Epithelial cell of esophagus (primary cell): Measurements from ENCODE around the gene RFX2.
A peak's percentile ranks its signal among the peaks of the same experiment; 100 is the strongest.

Source experiments
- DNase-seq: peaks from one replicate; pipeline ENCODE4 v3.0.0; 2010; ENCODE audit warnings: low read depth
- H3K4me3 ChIP-seq: 2 replicates; pipeline ENCODE4 v1.5.1; 2011; ENCODE audit warnings: mild to moderate bottlenecking, low read length, control low read depth
- TF ChIP-seq, protein P1 (sequence below): IDR thresholded peaks from 2 replicates; pipeline ENCODE4 v1.5.1; 2011; ENCODE audit warnings: low read depth, mild to moderate bottlenecking, low read length, control low read depth, inconsistent platforms; ENCODE audit not compliant: insufficient read depth; ENCODE audit errors: missing control alignments

Gene RFX2

DNA sequence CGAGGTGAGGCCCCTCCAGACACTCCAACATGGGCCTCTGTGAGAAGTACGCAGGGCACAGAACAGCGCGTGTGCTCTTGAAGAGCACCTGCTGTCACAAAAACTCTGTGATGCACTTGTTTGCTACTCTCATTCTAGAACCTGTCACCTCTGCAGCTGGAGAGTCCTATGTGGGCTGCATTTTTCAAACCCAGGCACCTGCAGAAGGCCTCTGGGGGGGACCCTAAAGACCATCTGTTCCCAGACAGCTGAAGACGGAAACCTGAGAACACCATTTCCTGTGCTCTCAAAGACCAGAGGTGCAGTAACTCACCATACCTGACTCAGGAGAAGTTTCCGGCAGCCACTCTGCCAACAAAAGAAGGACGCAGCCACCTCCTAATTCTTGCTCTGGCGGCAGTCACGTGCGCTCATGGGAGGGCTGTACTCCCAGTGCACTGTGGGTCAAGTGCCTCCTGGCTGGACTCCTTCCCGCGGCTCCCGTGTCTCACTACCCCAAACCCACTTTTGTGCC is 160.5 kb downstream of the RFX2 start:
- DNase-seq: peak; percentile 43
- no peak overlapping the region for H3K4me3 ChIP-seq
- TF ChIP-seq, protein P1, sequence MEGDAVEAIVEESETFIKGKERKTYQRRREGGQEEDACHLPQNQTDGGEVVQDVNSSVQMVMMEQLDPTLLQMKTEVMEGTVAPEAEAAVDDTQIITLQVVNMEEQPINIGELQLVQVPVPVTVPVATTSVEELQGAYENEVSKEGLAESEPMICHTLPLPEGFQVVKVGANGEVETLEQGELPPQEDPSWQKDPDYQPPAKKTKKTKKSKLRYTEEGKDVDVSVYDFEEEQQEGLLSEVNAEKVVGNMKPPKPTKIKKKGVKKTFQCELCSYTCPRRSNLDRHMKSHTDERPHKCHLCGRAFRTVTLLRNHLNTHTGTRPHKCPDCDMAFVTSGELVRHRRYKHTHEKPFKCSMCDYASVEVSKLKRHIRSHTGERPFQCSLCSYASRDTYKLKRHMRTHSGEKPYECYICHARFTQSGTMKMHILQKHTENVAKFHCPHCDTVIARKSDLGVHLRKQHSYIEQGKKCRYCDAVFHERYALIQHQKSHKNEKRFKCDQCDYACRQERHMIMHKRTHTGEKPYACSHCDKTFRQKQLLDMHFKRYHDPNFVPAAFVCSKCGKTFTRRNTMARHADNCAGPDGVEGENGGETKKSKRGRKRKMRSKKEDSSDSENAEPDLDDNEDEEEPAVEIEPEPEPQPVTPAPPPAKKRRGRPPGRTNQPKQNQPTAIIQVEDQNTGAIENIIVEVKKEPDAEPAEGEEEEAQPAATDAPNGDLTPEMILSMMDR: no peak

DNA sequence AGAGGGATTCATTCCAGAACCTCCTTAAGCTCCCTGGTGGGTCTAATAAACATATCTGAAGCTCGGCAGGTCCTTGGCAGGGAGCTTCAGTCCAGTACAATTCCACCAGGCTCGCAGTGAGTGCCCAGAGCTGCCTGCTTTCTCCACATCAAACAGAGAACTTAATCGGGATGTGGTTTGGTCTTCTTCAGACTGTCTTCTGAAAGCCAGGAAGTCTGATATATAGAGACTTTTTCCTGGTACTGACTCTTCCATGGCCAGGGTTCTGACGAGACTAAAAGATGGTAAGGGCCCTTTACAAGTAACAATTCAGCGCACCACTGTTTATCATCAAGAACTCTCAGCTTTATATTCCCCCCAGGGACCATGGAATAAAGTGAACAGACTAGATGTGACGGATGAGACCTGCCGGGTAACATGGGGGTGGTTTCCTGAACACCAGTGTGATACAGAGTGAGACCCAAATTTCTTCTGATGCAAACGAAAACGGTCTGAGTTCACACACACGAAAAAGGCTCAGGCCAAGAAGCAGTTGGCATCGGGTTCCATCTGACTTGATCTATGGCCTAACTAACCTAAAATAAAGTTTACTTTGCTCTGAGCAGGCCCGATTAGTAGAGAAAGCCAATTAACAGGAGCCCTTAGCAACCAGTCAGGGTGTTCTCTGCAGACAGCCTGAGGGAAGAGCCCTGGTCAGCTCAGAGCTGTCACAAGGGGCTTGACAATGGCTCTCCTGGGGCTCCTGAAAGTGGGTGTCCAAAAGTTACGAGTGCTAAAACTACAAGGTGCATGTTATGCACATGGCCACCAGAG is 161.3 kb downstream of the RFX2 start:
- H3K4me3 ChIP-seq: no peak overlapping the region
- DNase-seq: no peak
- TF ChIP-seq, protein P1: no peak

DNA sequence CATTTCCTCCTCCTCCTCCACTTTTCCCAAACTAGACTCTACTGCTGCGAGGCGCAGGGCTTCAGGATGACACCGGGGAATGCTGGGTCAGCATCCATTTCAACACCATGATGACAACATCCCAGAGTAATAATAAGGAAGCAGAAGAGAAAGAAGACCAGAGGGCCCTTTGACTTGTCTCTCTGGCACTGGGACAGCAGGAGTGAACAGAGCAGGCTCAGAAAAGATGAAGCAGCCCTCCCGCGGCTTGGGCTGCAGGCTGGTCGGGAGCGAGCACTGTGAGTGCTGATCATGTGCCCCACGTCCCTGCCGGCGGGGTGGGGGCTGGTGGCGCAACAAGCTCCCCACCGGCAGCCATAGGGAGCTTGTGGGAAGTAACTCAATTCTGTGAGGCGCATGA is 162.9 kb downstream of the RFX2 start:
- no peak overlapping the region for H3K4me3 ChIP-seq

DNA sequence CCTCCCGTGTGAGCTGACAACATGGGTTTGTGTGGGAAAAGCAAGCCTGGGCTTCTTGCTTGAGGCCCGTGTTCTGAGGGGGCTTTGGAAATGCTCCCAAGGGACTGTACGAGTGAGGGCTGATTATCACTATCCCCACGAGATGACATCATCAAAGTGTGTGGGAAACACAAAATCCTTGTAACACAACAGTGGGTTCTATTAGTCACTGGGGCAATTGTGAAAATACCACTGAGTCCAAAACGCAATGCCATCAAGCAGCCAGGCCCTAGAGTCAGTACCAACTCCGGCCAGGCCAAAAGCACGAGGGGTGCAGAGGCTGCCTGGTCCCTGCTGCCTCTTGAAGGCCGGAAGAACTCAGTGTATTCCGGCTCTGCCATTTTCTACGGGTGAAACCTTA is 166.7 kb downstream of the RFX2 start:
- TF ChIP-seq, protein P1: no peak
- no peak for DNase-seq
- H3K4me3 ChIP-seq: no peak overlapping the region

More for the DNA sequence above, 162.9 kb downstream of the RFX2 start:
- TF ChIP-seq, protein P1: no peak
- DNase-seq: no peak
